T1000 (cell line): ENCODE data around the gene CRYAA.
"Not testable (repeated sequence)": the region's sequence is repeated elsewhere in the genome, so short reads cannot be mapped to it uniquely, and the experiment has no call there.

Experiments used
- DNase-seq: peaks from one replicate; lab custom pipeline; 2025; ENCODE audit warnings: mixed read lengths; lab: John Stamatoyannopoulos, UW

Gene CRYAA

GRCh38 chr21:43168708-43169107 is at the start of gene CRYAA:
CRYAA (plus strand) TSS chr21:43169008; CDS start chr21:43169100, 92 bp downstream.
- not testable (repeated sequence) for DNase-seq

GRCh38 chr21:43130094-43130493 is 38.7 kb upstream of the CRYAA start:
- DNase-seq: not testable (repeated sequence)

GRCh38 chr21:43134520-43134919 is 34.3 kb upstream of the CRYAA start:
- not testable (repeated sequence) for DNase-seq

- not testable (repeated sequence) for DNase-seq
Measured at GRCh38 chr21:43138944-43139343, 29.9 kb upstream of the CRYAA start.

GRCh38 chr21:43141407-43141806 is 27.4 kb upstream of the CRYAA start:
- DNase-seq: not testable (repeated sequence)

- DNase-seq: not testable (repeated sequence)
Measured at GRCh38 chr21:43146637-43147036, 22.2 kb upstream of the CRYAA start.

- DNase-seq: not testable (repeated sequence)
Measured at GRCh38 chr21:43147999-43148398, 20.8 kb upstream of the CRYAA start.

- DNase-seq: not testable (repeated sequence)
Measured at GRCh38 chr21:43149344-43149743, 19.5 kb upstream of the CRYAA start.

- not testable (repeated sequence) for DNase-seq
Measured at GRCh38 chr21:43153601-43154000, 15.2 kb upstream of the CRYAA start.

GRCh38 chr21:43159279-43160175 is 9.3 kb upstream of the CRYAA start:
- DNase-seq: not testable (repeated sequence)

GRCh38 chr21:43161826-43162707 is 6.7 kb upstream of the CRYAA start:
- DNase-seq: not testable (repeated sequence)

- DNase-seq: not testable (repeated sequence)
Measured at GRCh38 chr21:43162708-43163205, 6.1 kb upstream of the CRYAA start.

- DNase-seq: not testable (repeated sequence)
Measured at GRCh38 chr21:43164823-43165222, 4.0 kb upstream of the CRYAA start.

GRCh38 chr21:43165734-43166133 is 3.1 kb upstream of the CRYAA start:
- DNase-seq: not testable (repeated sequence)

GRCh38 chr21:43169230-43169886 is 550 bp downstream of the CRYAA start:
- not testable (repeated sequence) for DNase-seq

- DNase-seq: not testable (repeated sequence)
Measured at GRCh38 chr21:43169891-43170290, 1.1 kb downstream of the CRYAA start.

- DNase-seq: not testable (repeated sequence)
Measured at GRCh38 chr21:43172812-43173211, 4.0 kb downstream of the CRYAA start.

GRCh38 chr21:43173438-43173837 is 4.6 kb downstream of the CRYAA start:
- DNase-seq: peak; percentile 11

- DNase-seq: not testable (repeated sequence)
Measured at GRCh38 chr21:43173930-43174329, 5.1 kb downstream of the CRYAA start.

GRCh38 chr21:43174998-43175397 is 6.2 kb downstream of the CRYAA start:
- DNase-seq: not testable (repeated sequence)

GRCh38 chr21:43176621-43177020 is 7.8 kb downstream of the CRYAA start:
- not testable (repeated sequence) for DNase-seq
